Measurements from ENCODE around the gene SHISA9.

Gene SHISA9

DNA sequence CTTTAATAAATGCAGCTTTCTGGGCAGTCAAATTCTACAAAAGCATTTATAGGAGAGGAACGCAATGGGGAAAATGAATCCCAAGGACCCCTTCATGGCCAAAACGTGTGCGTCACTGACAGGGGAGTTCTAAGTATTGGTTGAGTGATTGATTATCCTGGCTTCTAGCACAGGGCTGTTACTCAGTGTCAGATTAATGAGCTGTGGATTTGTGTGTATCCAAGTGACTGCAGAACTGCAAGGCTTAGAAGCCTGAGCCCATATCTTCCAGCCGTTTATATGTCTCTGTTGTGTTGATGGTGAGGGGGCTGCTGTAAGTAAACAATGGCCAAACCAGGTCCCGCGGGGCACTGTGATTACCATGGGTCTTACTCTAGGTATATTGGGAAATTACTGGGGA lies 129.4 kb downstream of the SHISA9 start:
- DNase-seq: no peak

DNA sequence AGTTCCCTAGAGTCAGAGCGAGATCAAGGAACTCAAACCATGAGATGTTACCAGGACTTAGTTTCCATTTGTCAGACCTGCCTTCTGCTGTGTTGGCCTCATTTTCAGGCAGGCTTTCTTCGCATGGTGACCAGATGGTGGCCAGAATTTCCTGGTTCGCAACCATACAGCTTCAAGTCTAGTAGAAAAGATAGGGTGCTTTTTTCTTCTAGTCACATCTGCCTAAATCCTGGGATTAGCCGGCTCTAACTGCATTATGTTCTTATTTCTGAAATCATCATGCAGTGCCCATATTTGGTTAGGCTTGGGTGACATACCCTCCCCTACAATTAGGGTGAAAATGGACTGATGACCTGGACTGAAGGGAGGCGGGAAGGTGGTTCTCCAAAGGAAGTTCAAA lies 131.5 kb downstream of the SHISA9 start:
- no peak for DNase-seq

DNA sequence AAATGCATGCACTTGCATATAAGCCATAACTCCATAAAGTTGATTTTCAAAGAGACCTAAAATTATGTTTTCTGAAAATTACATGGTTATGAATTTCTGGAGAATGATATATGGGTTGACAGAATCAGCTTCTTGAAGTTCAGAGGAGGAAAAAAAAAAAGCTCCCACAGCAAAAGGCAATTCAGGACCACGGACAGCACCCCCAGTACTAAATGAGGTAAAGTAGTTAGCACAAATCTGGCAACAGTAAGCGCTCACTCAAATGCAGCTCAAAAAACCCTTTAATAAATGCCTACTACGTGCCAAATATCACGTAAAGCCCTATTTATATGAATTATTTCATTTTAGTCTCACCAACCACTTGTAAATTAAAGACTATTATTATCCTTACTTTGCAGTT lies 135.2 kb downstream of the SHISA9 start:
- DNase-seq: peak; percentile 33

DNA sequence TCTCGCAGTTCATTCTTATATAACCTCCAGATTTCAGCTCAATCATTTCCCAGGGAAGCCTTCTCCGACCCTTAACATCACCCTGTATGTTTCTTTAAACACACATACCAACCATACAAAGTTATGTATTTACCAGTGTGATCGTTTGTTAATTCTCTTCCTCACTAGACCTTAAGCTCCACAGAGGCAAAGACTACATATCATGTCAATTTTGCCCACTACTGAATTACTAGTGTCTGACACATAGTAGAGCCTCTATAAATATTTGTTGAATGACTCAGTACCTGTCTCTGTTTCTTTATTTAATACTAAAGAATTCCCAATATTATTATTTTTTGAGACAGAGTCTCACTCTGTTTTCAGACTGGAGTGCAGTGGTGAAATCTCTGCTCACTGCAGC lies 137.2 kb downstream of the SHISA9 start:
- no peak for DNase-seq

DNA sequence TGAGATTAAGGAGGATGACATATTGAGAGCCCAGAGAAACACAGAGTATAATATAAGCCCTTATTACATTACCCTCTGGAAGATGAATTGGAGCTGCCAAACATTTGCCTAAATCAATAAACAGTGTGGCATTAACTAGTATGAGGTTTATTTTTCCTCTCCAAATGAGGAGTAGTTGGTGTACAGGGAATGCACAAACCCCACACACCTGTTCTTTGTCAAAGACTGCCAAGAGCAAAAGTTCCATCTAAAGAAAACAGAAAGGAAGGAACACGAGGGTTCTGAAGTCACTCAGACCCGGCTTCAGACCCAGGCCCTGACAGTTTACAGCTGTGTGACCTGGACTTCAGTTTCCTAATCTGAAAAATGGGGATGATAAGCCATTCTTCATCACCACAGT lies 138.1 kb downstream of the SHISA9 start:
- no peak for DNase-seq

DNA sequence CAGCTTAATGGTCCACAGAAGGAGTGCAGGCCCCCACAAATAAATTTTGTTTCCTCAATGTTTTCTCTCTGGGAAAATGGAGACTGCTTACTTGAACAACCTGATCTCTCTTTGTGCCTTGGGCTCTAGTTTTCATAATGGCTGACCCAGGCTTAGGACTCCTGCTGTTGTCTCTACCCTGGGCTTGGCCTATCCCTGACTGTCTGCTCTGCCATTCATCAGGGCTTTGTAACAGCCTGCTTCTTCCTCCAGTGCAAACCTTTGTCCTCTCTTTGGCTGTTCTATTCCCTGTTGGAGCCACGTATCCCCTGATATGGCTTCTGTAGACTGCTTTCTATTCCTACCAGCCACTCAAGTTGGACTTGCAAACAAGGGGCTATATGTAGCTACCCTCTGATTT lies 139.8 kb downstream of the SHISA9 start:
- no peak for DNase-seq

DNA sequence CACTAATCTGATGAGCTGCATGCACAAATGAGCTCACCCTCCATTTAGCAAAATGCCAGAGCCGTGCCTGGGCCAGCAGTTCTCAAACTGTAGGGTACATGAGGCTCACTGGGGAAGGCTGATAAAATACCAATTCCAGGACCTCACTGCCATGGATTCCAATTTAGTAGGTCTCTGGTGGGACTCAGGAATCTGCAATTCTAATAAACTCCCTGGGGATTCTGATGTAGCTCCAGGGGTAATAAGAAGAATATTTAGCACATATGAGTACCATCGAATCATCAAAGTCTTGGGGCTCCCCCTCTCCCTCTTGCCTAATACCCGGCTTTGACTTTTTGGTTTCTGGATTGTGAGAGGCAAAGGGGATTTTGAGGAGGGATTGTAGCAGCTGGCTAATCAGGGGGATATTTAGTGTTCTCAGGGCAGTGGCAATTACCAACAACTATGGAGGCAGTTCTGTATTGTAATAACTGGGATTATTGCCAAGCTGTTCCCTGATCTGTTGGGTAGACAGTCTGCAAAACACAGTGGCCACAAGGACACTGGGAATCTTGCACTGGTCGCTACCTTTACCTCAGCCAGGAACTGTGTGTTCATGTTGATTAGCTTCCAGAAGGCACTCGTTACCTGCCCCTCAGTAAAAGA lies 140.4 kb downstream of the SHISA9 start:
- no peak for DNase-seq

DNA sequence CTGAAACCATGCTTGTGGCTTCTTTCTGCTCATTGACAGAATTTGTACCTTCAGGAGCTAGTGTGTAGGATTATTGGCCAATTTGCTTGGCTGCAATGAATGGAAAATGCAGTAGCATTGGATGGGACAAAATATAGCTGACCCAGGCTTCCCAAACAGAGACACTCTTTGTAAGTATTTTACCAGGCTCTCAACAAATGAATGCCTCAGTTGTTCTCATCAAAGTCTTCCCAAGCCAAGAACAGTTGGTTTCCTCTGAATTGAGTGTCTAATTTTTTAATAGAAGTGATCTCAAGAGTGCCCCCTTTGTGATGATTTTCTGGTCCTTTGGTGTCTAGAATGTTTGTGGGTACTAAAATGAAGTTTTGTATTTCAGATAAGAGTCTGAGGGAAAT lies 140.9 kb downstream of the SHISA9 start:
- no peak for DNase-seq

DNA sequence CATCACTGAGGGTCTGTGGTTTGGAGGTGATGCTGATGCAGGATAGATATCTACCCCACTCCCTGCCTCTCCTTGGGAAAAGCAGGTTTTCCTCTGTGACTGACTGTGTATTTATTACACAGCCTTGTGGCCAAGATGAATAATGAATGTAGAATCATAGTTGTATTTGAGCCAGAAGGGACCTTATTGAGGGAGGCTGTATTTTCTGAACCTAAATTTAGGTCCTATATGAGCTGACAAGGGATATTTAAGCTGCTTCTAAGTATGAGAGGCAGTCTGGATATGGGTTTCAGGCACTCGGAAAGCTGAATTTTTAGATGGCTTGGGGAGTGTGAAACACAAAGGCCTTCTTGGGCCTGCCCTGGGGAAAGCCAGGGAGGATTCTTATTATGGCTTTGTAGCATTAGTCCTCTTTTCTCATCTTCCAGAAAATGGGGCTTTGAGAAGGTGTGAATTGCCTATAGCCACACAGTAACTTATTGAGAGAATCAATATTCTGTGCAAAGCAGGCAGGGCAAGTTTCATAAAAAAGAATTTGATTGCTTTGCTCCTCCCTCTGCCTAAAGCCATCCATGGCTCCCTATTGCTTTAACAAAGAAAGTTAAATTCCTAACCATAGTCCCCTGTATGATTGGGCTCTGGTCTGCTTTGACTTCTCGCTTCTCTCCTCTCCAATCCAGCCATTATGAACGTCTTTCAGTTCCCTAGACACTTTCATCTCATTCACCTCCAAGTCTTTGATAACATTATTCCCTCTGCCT lies 144.8 kb downstream of the SHISA9 start:
- DNase-seq: no peak

DNA sequence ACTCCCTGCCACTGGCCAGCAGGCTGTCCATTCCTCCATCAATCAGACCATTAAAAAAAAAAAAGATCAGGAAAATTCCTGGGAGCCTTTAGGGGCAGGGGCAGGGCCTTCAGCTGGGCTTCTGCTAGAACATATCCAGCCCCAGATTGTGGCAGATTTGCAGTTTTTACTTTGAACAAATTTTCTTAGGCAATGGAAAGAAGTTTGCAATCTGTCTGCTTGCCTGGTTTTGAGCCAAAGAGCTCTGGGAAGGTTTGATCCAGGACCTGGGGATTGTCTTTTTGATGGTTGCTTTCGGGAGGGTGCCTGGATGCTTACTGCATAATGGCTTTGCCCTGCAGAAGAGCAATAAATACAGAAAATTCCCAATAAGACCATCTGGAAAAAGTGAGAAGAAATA lies 145.9 kb downstream of the SHISA9 start:
- no peak for DNase-seq

DNA sequence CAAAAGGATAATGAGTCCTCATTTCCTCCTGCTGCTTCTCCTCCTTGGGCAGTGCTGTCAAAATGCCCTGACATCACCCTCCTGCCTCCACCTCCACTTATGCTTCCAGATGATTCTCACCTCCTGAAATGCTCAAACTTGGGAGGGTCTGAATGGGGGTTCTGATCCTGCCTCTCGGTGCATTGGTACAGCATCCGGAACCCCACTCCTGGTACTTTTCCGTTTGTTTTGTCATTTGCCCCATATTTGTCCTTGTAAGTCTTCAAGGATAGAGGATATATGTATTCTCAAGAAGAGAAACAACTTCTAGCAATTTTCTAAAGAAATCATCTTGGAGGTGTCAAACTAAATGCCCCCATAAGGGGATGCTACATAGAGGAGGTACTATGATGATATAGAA lies 148.3 kb downstream of the SHISA9 start:
- DNase-seq: no peak

DNA sequence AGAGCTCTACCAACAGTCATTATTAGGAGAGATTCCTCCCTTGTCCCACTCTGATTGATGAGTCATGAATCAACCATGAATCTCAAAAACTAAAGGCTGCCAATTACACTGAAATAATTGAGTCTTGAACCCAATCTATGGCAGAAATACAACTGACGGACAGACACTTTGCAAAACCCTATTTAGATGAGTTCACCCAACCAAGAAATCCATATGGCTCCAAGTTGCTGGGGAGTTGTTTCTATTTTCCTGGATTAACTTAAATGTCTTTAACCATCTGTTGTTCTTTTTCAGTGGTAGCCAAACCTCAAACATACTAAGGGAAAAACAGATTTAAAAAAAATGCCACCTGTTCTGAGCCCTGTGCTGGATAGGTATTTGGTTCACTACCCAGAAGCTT lies 151.0 kb downstream of the SHISA9 start:
- no peak for DNase-seq

DNA sequence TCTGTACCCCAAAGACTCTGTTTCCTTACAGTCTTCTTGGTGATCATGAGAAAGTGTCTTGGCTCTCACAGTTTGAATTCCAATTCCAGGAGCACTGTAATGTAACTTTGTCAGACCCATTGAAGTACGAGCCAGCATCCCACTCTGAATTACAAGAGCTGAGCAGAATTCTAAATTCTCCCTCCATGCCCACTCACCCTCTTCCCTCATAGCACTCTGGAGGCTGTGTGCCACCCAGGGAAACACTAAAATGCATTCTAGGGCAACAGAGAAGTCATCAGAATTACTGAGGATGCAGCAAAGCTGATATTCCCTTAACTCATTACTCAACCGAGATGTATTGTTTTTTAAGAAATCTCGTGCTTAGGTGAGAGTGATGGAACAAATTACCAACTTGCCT lies 154.1 kb downstream of the SHISA9 start:
- no peak for DNase-seq

DNA sequence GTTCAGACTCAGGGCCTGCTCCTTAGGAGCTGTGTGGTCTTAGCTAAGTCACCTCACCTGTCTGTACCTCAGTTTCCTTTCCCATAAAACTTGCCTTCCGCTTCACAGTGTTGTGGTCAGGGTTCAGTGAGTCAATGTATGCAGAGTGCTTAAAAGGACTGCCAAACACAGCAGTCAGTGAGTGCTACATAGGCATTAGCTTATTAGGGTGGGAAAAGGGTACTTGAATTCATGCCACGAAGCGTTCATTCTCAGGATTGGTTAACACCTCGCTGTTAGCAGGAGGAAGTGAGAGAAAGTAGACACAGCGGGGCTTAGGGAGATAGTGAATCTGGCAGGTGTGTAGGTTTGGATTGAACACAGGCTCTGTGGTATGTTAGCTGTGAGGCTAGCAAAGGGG lies 155.2 kb downstream of the SHISA9 start:
- DNase-seq: no peak

DNA sequence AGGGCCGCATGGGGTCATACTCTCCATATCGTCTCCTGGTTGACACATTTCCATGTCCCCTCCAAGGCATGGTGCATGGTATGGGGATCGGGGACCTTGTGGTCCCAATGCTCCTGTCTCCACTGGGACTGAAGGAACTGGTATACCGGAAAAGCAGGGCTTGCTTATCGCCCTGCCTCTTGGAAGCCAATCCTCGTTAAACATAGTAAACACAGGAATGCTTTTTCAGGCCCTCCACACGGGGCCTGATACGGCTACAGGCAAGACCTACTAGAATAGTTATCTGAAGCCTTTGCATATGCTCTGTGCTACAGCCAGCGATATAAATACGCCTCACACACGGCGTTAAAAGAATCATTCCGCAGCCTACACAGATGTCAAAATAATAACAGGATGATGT lies 159.5 kb downstream of the SHISA9 start:
- DNase-seq: no peak

DNA sequence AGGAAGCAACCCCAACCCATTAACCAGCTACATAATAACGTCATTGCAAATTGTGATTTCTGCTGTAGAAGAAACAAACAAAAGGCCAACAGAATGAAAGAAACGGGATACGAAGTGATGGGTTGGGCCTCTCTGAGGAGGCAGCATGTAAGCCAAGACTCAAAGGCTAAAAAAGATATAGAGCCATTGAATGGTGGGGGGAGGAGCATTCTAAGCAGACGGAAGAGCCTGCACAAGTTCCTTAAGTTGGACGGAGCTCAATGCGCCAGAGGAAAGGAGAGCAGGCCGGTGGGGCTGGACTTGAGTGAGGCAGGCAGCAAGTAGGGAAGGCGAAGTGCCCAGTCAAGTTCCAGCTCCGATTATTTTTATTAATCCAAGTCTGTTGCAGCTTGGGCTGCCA lies 160.3 kb downstream of the SHISA9 start:
- no peak for DNase-seq

DNA sequence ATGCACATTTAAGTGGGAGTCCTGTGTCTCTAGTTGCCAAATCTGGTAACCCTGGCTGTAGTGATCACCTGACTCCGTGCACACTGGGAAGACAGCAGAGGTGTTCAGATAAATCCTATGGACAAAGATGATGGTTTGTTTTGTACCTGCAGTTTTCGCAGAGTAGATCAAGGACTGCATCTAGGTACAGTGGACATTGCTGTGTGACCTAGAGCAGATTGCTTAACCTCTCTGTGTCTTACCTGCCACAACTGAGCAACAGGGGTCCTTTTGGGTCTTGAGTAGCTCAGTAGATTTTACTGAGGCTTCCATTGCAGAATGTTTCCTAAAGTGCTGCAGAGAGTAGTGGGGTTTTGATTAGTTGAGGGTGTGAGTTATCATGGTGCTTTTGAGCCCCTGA lies 160.8 kb downstream of the SHISA9 start:
- DNase-seq: no peak

DNA sequence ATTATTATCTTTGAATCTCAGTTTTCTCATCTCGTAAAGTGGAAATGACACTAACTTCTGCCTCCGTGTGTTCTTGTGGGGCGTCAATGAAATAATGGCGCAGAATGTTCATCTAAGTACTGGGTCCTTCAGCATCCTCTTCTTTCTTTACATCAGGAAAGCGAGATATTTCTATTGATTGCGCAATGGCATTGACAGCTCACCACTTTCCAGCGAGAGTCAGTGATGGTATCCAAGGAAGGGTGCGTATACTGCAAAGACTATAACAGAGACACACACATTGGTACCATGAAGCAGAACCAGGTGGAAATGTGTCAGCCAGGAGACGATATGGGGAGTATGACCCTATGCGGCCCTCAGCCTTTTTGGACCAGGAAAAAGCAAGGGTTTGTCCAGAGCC lies 162.1 kb downstream of the SHISA9 start:
- no peak for DNase-seq

DNA sequence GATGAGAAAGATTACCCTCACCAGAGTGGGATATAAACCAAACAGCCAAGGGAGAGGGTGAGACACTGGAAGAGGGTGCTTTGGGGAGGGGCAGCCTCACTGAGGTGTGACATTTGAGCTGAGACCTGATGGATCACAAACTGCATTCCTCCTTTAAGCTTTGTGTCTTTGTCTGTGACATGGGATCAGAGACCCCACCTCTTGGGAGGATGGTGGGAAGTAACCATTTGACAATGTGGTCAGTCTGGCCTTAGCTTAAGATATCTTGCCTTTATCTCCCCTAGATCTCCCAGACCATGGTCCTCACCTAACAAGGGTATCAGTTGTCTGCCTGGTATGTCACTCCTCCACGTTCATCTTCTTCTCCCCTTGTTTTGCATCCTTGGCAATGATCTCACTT lies 163.4 kb downstream of the SHISA9 start:
- DNase-seq: no peak

DNA sequence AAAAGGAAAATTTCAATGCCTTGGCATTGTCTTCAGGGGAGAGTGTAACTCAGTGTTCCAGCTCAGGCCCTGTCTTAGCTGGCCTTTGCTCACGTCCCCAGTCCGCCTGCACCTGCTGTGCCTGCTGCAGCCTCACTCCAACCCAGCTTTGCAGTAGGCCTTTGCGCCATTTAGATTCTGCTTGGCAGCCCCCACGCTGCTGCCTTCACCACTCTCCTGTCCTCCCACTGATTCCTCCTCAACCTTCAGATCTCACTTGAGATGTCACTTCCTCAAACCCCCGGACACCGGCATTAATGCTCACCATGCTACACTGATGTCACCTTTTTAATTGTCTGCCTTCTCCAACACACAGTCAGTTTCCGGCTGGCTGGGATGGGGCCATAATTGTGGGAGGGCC lies 166.2 kb downstream of the SHISA9 start:
- no peak for DNase-seq

DNA sequence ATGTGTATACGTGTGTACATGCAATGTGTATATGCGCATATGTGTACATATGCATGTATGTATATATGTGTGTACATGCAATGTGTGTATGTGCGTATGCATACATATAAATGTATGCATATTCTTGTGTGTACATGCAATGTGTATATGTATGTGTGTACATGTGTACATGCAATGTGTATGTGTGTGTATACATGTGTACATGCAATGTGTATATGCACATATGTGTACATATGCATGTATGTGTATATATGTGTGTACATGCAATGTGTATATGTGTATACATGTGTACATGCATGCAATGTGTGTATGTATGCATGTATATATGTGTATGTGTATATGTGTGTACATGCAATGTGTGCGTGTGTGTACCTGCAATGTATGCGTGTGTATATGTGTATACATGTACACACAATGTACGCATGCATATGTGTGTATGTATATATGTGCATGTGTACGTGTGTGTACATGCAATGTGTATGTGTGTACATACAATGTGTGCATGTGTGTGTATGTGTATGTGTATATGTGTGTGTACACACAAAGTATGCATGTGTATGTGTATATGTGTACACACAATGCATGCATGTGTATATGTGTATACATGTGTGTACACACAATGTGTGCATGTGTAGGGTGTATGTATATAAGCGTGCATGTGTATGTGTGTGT lies 167.7 kb downstream of the SHISA9 start:
- DNase-seq: no peak

DNA sequence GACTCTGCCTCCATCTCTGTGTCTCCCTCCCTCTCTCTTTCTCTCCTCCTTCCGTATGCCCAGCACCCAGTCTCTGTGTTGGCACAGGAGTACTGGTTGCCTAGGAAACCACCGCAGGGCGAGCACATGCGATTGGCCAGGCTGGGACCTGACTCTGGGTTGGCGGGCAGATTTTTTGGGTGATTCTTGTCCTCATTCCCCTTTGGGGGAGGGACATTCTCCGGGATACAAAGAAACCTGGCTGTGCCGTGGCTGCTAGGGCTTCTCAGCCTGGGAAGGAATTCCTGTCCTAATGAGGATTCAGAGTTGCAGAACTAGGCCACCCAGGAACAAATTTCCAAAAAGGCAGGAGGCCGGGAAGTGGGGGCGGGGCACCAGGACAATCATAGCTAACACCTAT lies 168.9 kb downstream of the SHISA9 start:
- no peak for DNase-seq

DNA sequence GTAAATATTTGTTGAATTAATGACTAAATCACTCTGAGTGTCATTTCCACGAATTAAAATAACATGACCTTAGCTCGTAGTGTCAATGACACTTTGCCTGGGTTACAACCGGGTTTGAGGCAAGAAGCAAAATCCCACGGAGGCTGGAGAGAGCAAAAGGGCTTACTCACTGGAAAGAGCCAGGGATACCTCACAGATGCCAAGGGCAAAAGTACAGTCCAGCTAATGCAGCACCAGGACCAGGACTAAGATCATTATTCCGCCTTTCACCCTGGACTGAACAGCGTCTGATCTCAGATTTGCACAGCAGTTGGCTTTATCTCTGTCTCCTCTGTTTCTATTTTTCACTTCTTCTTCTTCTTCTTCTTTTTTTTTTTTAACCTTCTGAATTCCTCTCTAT lies 175.5 kb downstream of the SHISA9 start:
- DNase-seq: no peak

DNA sequence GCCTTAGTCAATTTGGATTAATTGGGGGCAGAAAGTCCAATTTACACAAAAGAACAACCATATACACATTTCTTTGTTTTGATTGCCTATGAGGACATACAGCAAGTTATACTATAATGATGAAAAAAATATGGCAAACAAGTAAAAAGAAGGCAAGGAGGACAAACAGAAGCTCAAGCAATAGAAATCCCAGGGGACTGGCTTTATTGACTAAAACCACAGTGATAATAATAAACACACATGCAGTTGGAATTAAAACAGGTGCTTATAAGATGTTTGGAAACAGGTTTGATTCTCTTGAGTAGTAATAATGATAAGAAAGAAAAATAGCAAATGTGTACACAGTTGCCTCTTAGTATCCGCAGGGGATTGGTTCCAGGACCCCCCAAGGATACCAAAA lies 176.4 kb downstream of the SHISA9 start:
- no peak for DNase-seq
